Gastroesophageal sphincter (tissue), 3 donors: ENCODE results near the gene LRRC15.

Source experiments
- CTCF ChIP-seq, 4 experiments: fragments of 200-600 bp in 2 of 4; fragments of 450-650 bp in 2 of 4; sonication (generic) in 1 of 4; IDR thresholded peaks; one replicate each; pipeline ENCODE4 v1.5.1; 2017 to 2019; ENCODE audit warnings: antibody characterized with exemption in 4 of 4, mild to moderate bottlenecking in 2 of 4, moderate library complexity in 2 of 4
- POLR2A ChIP-seq, 2 donors: fragments of 450-650 bp; IDR thresholded peaks; one replicate each; pipeline ENCODE4 v1.6.1; 2017; ENCODE audit warnings: antibody characterized with exemption in 2 of 2, mild to moderate bottlenecking in 2 of 2, moderate library complexity in 1 of 2
- POLR2AphosphoS5 ChIP-seq: sonication (generic); formaldehyde crosslinking; IDR thresholded peaks from one replicate; pipeline ENCODE4 v1.6.1; 2017; ENCODE audit warnings: antibody characterized with exemption

GRCh38 chr3:194322678-194323211, 46.8 kb downstream of the LRRC15 start:
- TF ChIP-seq POLR2AphosphoS5 (no peak), CTCF (IDR thresholded peaks at IDR 0.05) (no peak), POLR2A (IDR thresholded peaks at IDR 0.05) (no peak)
